Colon (tissue), 2 donors: ENCODE results near the gene RFTN1.

Source experiments
- FAIRE-seq: peaks from 2 replicates; lab custom pipeline; 2012; peaks lifted over from hg19 to GRCh38; lab: Jason Lieb, UNC
- donor health status: control.
- donor health status: control.

Gene RFTN1

DNA sequence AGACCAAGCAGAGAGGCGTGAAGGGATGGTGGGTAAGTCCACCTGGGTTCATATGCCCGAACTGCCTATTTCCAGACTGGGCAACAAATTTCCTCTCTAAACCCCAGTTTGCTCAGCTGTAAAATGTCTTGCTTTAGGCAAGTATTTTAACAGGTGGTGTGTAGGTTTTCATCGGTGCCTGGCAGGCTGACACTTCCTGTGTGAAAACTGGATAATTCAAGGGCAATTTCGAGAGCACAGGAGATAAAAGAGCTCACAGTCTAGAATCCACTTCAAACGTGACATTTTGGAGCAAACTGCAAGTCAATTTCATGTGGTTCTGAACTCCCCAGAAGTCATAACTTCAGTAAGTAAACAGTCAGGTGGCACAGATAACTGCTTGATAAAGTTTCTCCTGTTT lies 136.3 kb downstream of the RFTN1 start:
- no peak for FAIRE-seq

DNA sequence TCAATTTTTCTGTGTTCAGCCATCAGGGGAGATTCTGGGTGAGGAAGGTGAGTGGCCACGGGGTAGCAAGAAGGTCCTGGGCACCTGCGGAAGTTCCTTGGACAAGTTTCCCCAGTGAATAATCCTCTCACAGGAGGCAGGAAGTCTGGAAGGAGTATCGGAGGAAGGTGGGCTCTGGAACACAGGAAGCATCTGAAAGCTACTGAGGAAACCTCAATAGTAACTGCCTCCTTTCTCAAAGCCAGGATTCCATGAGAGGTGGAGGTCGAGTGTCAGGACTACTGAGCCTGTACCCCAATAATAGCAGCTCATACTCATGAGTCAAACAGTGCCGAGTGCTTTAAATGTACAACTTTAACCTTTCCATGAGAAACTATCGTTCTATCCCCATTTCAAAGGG lies 137.6 kb downstream of the RFTN1 start:
- no peak for FAIRE-seq

DNA sequence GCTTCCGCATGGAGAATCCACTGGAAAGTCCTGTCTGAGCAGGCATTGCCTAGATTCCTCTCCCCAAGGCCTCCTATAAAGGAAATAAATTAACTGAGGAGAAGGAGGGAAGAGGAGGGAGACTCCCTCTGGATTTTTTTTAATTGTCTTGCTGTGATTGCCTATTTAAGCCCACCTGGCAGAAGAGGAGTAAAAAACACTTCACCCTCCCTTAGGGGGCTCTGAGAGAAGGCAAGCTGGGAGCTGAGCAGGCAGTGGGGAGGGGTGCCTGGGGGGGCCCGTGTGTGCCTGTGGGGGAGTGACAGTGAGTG lies 138.6 kb downstream of the RFTN1 start:
- FAIRE-seq = no peak

DNA sequence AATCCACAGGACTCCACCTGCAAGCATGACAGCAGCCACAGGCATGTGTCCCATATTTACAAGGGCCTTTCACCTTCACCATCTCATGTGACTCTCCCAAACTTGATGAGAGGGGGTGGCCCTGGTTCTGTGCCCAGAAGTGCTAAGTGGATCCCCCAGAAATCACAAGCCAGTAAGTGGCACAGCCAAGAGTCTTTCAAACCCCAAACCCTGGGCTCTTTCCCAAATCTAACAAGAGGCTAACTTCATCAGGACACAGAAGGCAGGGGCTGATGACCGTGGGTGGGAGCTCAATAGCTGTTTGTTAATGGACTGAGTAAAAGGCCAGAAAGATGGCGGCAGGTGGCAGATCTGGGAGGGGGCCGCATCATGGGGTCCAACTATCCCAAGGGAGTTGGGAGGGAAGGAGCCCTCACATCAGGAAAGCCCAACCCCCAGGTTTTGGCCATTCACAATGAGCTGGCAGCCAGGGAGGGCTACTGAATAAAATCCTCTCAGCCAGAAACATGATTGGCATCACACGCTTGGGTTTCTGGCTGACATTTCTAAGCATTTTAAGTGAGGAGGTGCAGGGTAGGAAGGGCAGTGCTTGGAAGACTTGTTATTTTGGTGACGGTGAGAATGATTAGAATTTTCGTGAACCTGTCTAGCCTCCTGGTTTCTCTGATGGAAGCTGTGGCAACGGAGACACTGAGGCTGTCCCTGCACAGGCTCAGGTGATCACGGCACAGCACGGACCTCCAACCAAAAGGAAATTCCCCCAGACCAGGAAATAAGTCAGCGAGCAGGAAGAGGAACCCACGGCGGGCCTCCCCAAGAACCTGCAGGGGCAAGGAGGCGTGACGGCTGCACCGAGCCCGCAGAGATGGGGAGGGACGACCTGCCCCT lies 139.2 kb downstream of the RFTN1 start:
- no peak for FAIRE-seq

DNA sequence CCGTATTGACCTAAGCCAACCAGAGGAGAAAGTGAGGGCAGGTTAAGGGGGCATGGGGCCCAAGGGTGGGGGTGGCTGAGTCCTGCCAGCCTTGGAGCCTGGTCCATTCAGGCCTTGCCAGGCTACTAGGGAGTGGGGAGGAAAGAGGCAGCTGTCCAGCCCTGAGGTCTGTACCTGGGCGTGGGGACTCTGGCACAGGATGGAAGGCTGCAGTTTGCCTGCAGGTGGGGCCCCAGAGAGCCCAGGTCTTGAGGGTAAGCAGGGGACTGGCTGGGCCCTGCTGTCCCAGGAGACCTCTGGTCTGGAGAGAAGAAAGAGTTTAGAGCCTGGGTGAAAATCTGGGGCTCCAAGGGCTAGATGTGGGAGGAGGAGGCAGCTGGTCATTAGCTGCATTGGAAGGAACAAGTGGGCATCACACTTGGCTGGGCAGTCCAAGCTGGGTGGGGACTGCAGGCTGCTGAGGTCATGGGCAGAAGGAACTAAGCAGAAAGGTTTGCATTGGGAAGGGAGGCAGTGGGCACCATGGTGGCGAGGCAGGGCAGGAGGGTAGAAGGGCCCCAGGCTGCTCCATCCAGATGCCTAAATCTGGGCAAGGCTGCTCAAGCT lies 140.1 kb downstream of the RFTN1 start:
- FAIRE-seq = no peak

DNA sequence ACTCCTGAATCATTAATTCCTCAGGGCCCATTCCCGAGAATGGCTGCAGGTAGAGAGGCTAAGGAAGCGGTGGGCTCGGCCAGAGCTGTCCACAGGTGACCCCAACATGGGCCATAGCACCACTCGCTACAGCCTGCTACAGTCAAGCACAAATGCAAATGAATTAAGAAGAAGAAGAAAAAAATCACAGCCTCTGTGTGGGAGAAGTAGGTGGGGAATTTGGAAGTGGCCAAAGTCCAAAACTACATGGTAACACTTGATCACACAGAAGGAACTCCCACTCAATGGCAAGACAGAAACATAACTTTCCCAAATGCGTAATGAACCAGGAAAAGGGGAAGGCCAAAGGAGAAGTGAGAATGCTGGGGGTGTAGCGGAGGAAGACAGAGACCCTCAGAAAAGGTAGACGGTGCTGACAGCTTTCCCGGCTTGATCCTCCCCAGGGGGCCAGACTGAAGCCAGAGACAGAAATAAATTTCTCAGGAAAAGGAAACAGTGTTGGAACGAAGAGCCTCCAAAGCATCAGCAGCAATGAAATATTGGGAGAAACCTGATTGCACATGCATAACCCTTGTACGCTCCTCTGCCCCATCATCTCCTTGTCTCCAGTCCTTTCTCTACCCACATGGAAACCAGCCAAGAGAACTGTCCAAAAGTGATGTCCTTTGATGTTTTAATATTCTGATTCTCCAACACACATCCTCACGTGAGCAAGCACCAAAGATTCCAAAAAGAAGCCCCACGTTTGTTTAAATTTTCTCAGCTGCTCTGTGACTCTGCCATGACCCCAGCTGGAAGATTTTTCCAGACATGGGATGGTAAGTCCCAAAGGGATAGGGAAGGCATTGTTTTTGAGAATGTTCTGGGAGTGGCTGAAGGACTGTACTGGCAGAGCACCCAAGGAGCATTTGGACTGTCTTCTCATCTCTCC lies 140.9 kb downstream of the RFTN1 start:
- FAIRE-seq = no peak

DNA sequence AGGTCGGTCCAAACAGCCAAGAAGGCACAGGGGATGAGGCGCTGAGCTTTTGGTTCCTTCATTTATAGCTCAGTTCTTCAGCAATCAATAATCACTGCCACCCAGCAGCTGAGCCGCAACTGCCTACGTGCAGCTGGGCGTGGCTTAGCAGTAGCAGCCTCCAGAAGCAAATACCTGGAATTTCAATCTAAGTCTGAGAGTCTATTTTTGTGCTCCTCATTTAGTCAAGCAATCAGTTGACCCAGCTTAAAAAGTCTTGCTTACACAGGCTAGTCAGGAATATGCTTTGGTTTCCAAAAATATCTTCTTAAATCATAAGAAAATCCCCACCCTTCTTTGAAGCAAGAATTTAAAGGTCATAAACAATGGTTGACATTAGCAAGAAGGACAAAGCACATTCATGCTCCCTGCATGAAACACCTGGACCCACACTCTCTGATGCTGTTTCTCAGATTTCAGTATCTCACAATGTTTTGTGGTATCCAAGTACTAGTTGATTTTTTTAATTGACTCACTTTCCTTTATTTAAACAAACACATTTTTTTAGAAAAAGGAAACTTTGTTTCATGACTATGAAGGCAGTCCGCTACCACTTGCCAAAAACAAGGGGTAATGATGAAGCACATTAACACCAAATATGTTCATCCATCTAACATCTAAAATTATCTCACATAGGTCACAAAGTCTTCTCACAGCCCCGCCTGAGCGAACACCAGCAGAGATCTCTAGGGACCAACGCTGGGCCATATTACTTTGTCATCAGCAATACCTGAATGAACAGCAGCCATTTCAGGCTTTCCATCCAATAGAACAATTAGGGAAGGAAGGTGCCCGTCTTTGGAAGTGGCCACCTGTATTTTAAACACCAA lies 142.4 kb downstream of the RFTN1 start:
- FAIRE-seq = no peak

DNA sequence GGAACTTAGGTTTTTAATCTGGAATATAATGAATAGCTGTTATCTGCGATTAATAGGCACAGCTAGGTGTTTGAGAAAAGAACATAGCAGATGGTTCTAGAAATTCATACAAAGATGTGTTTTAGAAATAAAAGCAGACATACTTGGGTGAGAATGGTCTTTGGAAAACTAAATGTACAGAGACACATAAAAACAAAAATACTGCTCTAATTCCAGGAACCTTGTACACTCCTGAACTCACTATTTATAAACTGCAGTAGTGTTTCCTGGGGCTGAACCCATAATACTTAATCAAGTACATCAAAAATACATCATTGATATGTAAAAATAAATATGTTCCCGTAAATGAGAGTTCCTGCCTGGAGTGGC lies 143.0 kb downstream of the RFTN1 start:
- FAIRE-seq = no peak

DNA sequence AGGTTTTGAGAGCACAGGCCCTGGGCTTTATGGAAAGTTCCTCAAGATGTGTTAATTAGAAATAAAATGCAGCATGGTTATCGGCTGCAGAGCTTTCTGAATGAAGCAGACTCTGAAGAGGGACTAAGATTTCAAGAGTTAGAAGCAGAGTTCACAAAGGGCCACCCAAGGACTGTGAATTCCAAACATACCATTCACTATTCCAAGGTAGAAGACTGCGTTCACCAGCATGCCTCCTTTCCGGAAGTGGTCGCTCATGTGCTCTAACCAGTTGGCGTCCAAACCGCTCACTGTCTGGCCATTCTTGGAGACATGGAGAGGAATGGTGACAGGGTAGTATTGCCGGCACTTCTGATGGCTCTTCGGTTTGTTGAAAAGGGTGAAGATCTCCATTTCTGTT lies 143.6 kb downstream of the RFTN1 start:
- FAIRE-seq = no peak

DNA sequence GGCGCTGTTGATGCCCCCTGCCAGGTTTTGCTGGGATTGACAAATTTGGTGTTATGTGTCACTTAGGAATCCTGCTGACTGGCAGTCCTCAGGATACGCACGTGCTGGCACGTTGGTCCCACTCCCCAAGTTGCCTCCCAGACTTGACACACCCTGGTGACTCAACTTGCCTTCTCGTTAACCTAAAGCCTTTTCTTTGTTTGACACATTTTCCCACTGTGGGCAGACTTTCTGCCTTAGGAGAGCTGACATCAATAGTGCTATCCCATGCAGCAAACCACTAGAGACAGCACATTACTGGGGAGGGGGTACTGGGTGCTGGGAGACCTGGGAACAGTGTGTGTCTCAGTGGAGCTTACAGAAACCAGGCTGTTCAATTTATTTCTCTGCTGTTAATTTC lies 144.2 kb downstream of the RFTN1 start:
- no peak for FAIRE-seq

DNA sequence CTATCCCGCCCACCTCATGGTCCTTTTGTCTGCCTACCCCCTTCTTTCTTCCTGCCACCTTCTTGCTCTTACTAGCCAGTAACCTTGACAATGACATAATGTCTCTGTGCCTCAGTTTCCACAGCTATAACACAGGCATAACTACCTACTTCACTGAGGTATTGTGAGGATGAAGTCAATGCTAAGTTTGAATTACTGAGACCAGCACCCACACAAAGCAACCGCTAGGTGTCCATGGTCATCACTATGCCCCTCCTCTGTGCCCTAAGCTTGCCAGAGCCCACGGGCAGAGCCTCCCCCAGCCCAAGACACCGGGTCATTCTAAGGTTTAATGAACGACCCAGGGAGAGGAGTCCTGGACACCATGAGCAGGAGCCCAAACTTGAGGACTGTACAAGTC lies 146.9 kb downstream of the RFTN1 start:
- no peak for FAIRE-seq

DNA sequence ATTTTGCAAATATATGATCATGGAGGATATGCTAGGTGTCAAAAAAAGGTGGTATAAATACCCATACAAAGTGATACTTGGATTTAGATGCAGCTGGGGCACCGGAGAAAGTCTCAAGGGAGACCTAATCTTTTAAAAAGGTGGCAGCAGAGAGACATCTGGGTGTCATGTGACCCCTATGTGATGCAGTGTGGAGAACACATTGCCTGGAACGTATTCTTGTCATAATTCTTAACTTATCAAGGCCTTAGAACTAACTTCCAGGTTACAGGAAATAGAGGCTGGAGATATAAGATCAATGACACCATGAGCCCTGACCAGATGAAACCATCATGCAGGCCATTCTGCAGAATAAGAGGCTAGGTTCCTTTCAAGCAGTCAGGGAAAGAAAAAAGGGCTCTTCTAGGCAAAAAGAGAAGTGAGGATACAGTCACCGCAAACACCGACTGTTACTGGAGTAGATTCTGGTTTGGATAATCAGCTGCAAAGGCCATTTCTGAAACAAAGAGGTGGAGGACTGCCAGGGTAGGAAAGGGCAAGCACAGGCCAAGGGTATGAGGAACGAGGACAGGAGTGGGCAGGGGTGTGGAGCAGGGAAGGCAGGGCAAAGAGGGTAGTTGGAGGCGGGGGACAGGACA lies 147.9 kb downstream of the RFTN1 start:
- no peak for FAIRE-seq

DNA sequence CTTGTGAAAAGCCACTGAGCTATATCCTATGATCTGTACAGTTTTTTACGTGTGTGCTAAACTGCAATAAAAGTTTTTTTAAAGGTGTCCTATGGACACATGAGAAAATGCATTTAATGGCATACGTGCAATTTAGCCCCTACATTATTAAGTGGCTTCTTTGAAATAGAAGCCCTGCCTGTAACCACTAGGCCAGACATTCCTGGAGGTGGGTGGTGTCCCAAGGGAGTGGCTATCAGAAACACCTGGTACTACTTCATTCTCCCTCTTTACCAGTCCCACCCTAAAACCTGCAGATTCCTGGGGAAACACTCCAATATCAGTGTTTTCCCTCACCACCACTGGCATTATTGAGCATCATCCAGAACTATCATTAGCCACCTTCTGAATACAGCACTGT lies 148.5 kb downstream of the RFTN1 start:
- no peak for FAIRE-seq

DNA sequence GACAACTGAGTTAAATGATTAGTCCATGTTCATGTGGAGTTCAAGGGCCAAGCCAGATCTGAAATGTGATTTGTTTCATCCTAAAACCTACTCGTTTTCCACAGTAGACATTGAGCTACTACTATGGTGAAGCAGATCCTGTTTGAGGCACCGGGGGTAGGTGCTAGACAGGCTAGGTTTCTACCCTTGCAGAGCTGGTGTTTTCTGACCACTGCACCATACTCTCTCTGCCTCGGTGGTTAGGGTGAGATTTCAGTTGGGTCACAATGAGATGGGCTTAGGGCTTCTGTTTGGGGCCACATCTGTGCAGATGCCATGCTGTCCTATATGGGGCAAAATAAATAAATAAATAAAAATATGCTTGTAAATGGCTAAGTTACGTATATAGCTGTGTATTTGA lies 149.2 kb downstream of the RFTN1 start:
- FAIRE-seq = no peak

DNA sequence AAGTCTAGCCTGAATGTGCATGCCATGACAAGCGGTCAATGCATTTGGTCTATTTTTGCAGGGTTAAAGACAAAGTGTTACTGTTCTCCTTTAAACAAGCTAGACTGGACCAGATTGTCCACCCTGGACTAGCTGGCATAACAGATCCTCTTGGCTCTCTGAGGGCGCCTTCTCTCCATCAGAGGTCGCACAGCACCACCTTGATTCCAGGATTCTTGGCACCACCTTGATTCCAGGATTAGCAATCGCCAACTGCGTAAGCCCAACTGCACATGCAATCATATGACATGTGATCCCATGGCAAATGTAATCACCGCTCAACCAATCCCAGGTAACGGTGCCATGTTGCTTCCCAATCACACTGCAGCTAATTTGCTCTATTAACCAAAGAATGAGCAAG lies 149.9 kb downstream of the RFTN1 start:
- no peak for FAIRE-seq

DNA sequence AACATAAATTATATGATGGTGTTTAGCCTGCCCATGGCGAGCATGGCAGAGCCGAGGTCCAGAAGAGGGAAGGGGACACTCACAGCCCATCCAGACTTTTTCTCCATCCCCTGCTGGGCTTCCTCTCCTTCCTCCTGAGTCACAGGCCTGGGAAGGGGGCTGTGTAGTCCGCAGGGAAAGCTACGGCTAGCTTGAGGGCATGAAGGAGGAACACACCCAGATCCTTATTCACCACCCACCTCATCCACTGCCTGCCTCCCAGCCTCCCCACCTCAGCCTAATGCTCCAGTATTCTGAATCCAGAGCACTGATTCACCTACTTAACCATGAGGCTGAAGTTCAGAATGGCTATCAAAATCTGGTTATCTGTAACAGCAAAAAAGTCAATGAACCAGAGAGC lies 150.7 kb downstream of the RFTN1 start:
- no peak for FAIRE-seq

DNA sequence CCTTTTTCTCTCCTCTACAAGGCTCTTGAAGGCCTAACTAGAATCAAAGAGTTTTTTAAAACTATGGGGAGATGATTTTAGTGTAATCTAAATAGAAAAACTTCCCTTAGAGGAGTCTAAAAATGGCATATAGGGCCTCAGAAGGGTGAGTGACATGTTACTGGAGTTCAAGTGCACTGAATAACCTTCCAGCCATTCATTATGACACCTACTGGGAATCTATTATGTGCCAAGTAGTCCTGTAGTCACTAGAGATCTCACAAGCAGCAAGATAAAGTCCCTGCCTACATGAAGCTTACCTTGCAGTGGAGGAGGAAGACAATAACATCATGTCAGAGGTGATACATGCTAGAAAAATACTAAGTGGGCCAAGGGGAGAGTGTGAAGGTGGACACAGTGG lies 152.4 kb downstream of the RFTN1 start:
- no peak for FAIRE-seq

DNA sequence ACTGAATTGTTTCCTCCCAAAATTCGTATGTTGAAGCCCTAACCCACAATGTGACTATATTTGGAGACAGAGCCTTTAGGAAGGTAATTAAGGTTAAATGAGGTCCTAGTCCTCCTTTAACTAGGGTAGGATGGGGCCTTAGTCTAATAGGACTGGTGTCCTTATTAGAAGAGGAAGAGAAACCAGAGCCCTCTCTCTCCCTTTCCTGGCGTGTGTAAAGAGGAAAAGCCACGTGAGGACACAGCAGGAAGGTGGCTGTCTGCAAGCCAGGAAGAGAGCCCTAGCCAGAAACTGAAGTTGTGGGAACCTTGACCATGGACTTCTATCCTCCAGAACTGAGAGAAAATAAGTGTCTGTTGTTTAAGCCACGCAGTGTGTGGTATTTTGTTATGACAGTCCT lies 154.2 kb downstream of the RFTN1 start:
- no peak for FAIRE-seq

DNA sequence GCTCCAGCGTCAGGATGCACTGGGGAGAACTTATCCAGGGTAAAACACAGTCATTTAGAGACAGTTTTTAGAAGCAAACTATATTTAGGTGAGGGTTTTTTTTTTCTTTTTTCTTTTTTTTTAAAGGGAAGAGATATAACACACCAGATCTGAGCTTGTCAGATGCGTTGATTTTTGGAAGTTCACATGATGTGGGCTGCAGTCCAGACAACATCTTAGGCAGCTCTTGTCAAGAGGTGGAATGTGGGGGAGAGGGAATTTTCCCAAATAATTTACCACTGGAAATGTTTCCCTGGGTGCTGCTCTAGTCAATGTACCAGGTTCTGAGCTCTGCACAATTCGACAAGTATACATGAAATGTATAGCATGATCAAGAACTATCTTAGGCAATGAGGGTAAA lies 155.2 kb downstream of the RFTN1 start:
- FAIRE-seq = no peak

DNA sequence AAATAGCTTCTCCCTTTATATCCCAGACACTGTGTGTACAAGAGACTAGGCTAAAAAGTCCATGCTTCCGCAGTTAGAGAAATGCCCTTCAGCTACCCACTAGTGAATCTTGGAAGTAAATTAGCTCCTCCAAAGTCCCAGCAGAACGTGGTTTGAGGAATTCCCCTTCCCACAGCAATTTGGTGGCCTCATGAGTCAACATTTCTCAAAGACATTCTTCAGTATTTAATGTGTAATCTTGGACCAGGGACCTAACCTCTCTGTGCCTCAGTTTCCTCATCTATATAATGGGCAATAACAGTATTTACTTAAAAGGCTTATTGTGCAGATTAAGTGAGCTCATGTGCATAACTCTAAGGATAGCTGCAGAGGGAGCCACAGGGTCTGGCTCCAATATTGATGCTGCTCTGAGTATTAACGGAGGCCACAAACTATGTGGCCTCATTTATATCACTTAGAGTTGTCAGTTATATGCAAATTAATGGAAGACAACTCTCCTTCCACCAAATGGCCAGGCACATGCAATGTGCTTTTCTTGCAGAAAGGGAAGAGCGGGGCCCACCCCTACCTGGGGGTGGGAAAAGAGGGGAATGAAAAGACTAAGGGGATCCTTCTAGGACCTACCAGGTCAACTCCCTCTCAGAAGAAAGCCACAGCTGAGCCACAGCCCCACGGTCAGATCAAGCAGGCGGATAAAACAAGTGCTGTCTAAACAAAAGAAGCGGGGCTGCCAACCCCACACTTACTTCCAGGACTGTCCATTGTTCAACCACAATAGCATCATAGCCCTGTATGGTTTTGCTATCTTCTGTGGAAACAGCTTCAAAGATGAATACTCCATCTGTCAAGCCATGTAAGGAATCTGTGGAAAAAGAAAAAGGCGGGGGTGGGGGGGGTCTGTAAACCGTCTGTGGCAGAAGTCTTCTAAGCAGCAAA lies 156.0 kb downstream of the RFTN1 start:
- FAIRE-seq = no peak

DNA sequence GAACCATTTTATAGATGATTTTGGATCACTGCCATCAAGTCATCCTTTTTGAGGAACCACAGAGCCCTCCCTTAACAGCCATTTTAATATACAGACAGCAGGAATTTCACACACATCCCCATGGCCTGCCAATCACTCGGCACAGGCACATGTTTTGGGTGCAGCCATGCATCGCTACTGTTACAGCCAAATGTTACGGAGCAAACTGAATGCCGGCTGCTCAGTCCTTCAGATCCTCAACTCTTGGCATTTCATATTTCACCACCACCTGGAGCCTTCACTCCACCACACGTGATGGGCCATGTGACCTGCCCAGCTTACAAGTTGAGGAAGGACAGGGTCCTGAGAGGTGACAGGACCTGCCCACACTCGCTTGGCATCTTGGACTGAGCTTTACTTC lies 157.7 kb downstream of the RFTN1 start:
- FAIRE-seq = no peak
